Caco-2 (cell line): ENCODE results near the gene EEF1E1. TPM values are rescaled to one million over a fixed set of nuclear protein-coding genes. Genes with fewer than 3 reads are reported as not detected.
"Not testable (repeated sequence)": the region's sequence is repeated elsewhere in the genome, so short reads cannot be mapped to it uniquely, and the experiment has no call there.

Source experiments
- BruUV-seq: library from RNA; stranded (reverse); fragments of 400-500 nt; replicated peaks from 2 replicates; lab custom pipeline; 2021; lab: Mats Ljungman, UMichigan
- CTCF ChIA-PET: fragments of 300-600 bp; sonication (Branson Sonifier 250); formaldehyde crosslinking; loops from one replicate; lab custom pipeline; 2022; ENCODE audit warnings: antibody characterized with exemption; lab: Charles Lee
- POLR2A ChIA-PET: fragments of 300-600 bp; sonication (Branson Sonifier 250); formaldehyde crosslinking; loops from one replicate; lab custom pipeline; 2022; ENCODE audit warnings: antibody characterized with exemption; lab: Charles Lee
- DNase-seq, 2 experiments: peaks; one replicate each; pipeline versions ENCODE4 v3.0.0 to v3.0.0-alpha.2; 2020 to 2022
- H3K27me3 ChIP-seq: replicated peaks from 2 replicates; pipeline ENCODE4 v1.6.0; 2011; ENCODE audit warnings: low read length; ENCODE audit not compliant: control insufficient read depth, insufficient read depth
- H3K36me3 ChIP-seq: 2 replicates; pipeline ENCODE4 v1.5.1; 2011; ENCODE audit warnings: low read length; ENCODE audit not compliant: control insufficient read depth, insufficient read depth
- H3K4me1 ChIP-seq: fragments of 250-450 bp; sonication (Bioruptor Pico); 2 replicates; pipeline ENCODE4 v1.5.1; 2020; ENCODE audit warnings: mild to moderate bottlenecking
- H3K4me3 ChIP-seq: 2 replicates; pipeline ENCODE4 v1.5.1; 2011; ENCODE audit warnings: low read depth, mild to moderate bottlenecking, control low read depth, low read length
- H3K9me3 ChIP-seq: fragments of 250-450 bp; sonication (Bioruptor Pico); 2 replicates; pipeline ENCODE4 v1.5.1; 2020; ENCODE audit warnings: mild to moderate bottlenecking, moderate library complexity
- H3K27ac Mint-ChIP-seq: one replicate; pipeline ENCODE4 v1.8.0; 2022; ENCODE audit warnings: mixed read lengths; ENCODE audit not compliant: unreplicated experiment
- H3K27me3 Mint-ChIP-seq: one replicate; pipeline ENCODE4 v1.8.0; 2022; ENCODE audit warnings: mixed read lengths; ENCODE audit not compliant: insufficient read depth, unreplicated experiment
- H3K36me3 Mint-ChIP-seq: one replicate; pipeline ENCODE4 v1.8.0; 2022; ENCODE audit warnings: mild to moderate bottlenecking, mixed read lengths; ENCODE audit not compliant: insufficient read depth, unreplicated experiment
- H3K4me1 Mint-ChIP-seq: one replicate; pipeline ENCODE4 v1.8.0; 2022; ENCODE audit warnings: low read depth, mixed read lengths; ENCODE audit not compliant: unreplicated experiment
- H3K4me3 Mint-ChIP-seq: one replicate; pipeline ENCODE4 v1.8.0; 2022; ENCODE audit warnings: mild to moderate bottlenecking, moderate library complexity, mixed read lengths; ENCODE audit not compliant: unreplicated experiment
- H3K9me3 Mint-ChIP-seq: one replicate; pipeline ENCODE4 v1.8.0; 2022; ENCODE audit warnings: mixed read lengths; ENCODE audit not compliant: unreplicated experiment
- intact Hi-C: fragments of 100-400 bp; cut with micrococcal nuclease; formaldehyde crosslinking; loops from one replicate; pipeline ENCODE4 v1.10.0; 2022; ENCODE audit not compliant: unreplicated experiment
- total RNA-seq: library from RNA; stranded (reverse); gene quantifications from 2 replicates; pipeline ENCODE4 v1.2.3, GENCODE V29; 2022
- TF ChIP-seq, protein P1 (sequence below), 2 experiments: fragments of 200-600 bp in 1 of 2; IDR thresholded peaks; 1 replicate in 1 of 2; 2 replicates in 1 of 2; pipeline versions ENCODE4 v1.5.1 to v1.8.0; 2011 to 2022; ENCODE audit warnings: antibody characterized with exemption in 1 of 2, control low read depth in 1 of 2, inconsistent platforms in 1 of 2, low read depth in 1 of 2, low read length in 1 of 2, mild to moderate bottlenecking in 1 of 2, moderate library complexity in 1 of 2; ENCODE audit not compliant: insufficient read depth in 1 of 2, severe bottlenecking in 1 of 2, unreplicated experiment in 1 of 2

The EEF1E1 gene
- total RNA-seq, 1 experiment from 2014 or later, result 60.3 TPM

GRCh38 chr6:8043221-8043620 lies 59.1 kb downstream of the EEF1E1 start:
- peaks cover 37% of the 10 kb centered on the region for H3K36me3 Mint-ChIP-seq
- intact Hi-C loops, result no loop called here
- CTCF ChIA-PET, result no interaction called here
- no peaks in the 10 kb centered on the region for H3K27me3 Mint-ChIP-seq
- Histone ChIP-seq H3K27me3 (no peaks in the 10 kb centered on the region), H3K9me3 (no peaks in the 10 kb centered on the region), H3K4me3 (no peak overlapping the region), H3K36me3 (no peaks in the 10 kb centered on the region), H3K4me1 (no peaks in the 10 kb centered on the region)
- BruUV-seq, result no TSS peak
- POLR2A ChIA-PET, result no interaction called here
- H3K4me1 Mint-ChIP-seq, result no peaks in the 10 kb centered on the region
- no peak for DNase-seq
- no peak overlapping the region for H3K4me3 Mint-ChIP-seq
- H3K9me3 Mint-ChIP-seq, result peaks cover 20% of the 10 kb centered on the region
- no peak overlapping the region for H3K27ac Mint-ChIP-seq
- TF ChIP-seq, protein P1, sequence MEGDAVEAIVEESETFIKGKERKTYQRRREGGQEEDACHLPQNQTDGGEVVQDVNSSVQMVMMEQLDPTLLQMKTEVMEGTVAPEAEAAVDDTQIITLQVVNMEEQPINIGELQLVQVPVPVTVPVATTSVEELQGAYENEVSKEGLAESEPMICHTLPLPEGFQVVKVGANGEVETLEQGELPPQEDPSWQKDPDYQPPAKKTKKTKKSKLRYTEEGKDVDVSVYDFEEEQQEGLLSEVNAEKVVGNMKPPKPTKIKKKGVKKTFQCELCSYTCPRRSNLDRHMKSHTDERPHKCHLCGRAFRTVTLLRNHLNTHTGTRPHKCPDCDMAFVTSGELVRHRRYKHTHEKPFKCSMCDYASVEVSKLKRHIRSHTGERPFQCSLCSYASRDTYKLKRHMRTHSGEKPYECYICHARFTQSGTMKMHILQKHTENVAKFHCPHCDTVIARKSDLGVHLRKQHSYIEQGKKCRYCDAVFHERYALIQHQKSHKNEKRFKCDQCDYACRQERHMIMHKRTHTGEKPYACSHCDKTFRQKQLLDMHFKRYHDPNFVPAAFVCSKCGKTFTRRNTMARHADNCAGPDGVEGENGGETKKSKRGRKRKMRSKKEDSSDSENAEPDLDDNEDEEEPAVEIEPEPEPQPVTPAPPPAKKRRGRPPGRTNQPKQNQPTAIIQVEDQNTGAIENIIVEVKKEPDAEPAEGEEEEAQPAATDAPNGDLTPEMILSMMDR (IDR thresholded peaks at IDR 0.05; ENCODE audit: insufficient read depth in 1 of 2, low read depth in 1 of 2, low read length in 1 of 2, severe bottlenecking in 1 of 2, unreplicated experiment in 1 of 2), result no peak

DNA sequence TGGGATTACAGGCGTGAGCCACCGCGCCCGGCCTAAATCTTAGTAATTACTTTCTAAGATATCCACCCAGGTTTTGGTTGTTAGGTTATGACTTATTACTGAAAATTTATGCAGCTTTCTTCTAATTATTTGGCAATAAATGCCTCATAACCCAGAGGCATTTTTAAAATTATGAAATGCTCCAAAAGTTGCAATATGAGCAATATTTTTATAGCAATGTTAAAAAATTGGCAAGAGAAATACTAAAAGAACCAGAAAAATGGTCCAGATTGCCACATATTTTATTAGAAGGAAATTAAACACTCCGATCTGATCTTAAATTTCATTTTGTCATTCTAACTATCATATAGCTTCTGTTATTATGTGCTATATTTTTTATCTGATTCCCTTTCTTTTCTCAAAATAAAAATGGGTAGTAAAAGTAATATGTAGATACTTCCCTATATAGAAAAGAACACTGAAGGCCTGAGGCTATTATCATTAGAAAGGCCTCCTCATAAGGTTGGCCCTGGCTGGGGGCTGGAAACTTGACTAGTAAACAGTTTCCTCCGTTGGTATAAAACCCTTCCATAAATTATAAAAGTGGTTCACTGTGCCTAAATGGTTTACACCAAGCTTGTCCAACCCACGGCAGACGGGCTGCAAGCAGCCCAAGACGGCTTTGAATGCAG lies 60.3 kb downstream of the EEF1E1 start:
- TF ChIP-seq, protein P1 (IDR thresholded peaks at IDR 0.05; ENCODE audit: insufficient read depth in 1 of 2, low read depth in 1 of 2, low read length in 1 of 2, severe bottlenecking in 1 of 2, unreplicated experiment in 1 of 2), result no peak
- Histone ChIP-seq H3K27me3 (no peaks in the 10 kb centered on the region), H3K4me3 (no peak overlapping the region), H3K4me1 (no peaks in the 10 kb centered on the region), H3K36me3 (no peaks in the 10 kb centered on the region), H3K9me3 (no peaks in the 10 kb centered on the region)
- intact Hi-C loops, result no loop called here
- Mint-ChIP-seq H3K4me1 (no peaks in the 10 kb centered on the region), H3K9me3 (peaks cover 16% of the 10 kb centered on the region), H3K4me3 (no peak overlapping the region), H3K36me3 (peaks cover 27% of the 10 kb centered on the region), H3K27me3 (no peaks in the 10 kb centered on the region), H3K27ac (no peak overlapping the region)
- ChIA-PET POLR2A (no interaction called here), CTCF (no interaction called here)
- no TSS peak for BruUV-seq
- DNase-seq, result no peak

DNA sequence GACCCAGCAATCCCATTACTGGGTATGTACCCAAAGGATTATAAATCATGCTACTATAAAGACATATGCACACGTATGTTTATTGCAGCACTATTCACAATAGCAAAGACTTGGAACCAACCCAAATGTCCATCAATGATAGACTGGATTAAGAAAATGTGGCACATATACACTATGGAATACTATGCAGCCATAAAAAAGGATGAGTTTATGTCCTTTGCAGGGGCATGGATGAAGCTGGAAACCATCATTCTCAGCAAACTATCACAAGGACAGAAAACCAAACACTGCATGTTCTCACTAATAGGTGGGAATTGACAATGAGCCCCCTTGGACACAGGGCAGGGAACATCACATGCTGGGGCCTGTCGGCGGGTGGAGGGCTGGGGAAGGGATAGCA lies 68.2 kb downstream of the EEF1E1 start:
- intact Hi-C loops, POLR2A ChIA-PET, H3K27ac Mint-ChIP-seq, H3K36me3 ChIP-seq, DNase-seq, H3K27me3 Mint-ChIP-seq, H3K9me3 ChIP-seq, H3K4me1 ChIP-seq, CTCF ChIA-PET, H3K4me3 ChIP-seq, H3K4me1 Mint-ChIP-seq, H3K4me3 Mint-ChIP-seq, BruUV-seq, H3K36me3 Mint-ChIP-seq, H3K27me3 ChIP-seq: not testable (repeated sequence)
- H3K9me3 Mint-ChIP-seq, result peaks cover 25% of the 10 kb centered on the region
